ENCODE results near the gene IDH1. TPM values are rescaled to one million over a fixed set of nuclear protein-coding genes. Genes with fewer than 3 reads are reported as not detected.

IDH1 gene
- total RNA-seq, 1 experiment from 2014 or later, result 91.2 TPM

- Histone ChIP-seq H3K79me2 (ENCODE audit: insufficient read depth, low read length) (no peaks in the 10 kb centered on the region), H3K4me3 (replicated peaks in 1 of 2; ENCODE audit: low read depth in 1 of 2, low read length in 2 of 2) (no peak overlapping the region), H3K36me3 (ENCODE audit: control insufficient read depth in 1 of 2, insufficient read depth in 2 of 2, low read length in 2 of 2) (no peaks in the 10 kb centered on the region), H4K20me1 (ENCODE audit: insufficient read depth) (no peaks in the 10 kb centered on the region), H3K27me3 (ENCODE audit: insufficient read depth, low read length) (no peaks in the 10 kb centered on the region), H3K4me1 (ENCODE audit: control insufficient read depth in 1 of 2, insufficient read depth in 2 of 2, low read length in 2 of 2) (no peaks in the 10 kb centered on the region), H3K4me2 (ENCODE audit: low read length) (no peak overlapping the region), H3K9me3 (ENCODE audit: control insufficient read depth in 1 of 2, insufficient read depth in 1 of 2, low read depth in 1 of 2, low read length in 2 of 2) (no peaks in the 10 kb centered on the region), H2AFZ (ENCODE audit: low read depth, low read length, poor library complexity, severe bottlenecking) (no peak overlapping the region), H3K27ac (ENCODE audit: low read depth, low read length) (no peak overlapping the region), H3K9me2 (ENCODE audit: insufficient read depth) (no peaks in the 10 kb centered on the region), H3K9ac (ENCODE audit: low read length) (no peak overlapping the region)
- no peak for ATAC-seq
- CTCF ChIA-PET, result no interaction called here
- POLR2A ChIA-PET, result no interaction called here
- RAD21 ChIA-PET (ENCODE audit: low non-redundant PET in 1 of 2, low total read pairs in 2 of 2, uncharacterized antibody in 2 of 2, unreplicated experiment in 2 of 2), result no interaction called here
- no TSS peak for BruUV-seq (replicated peaks)
- DNase-seq (ENCODE audit: low read depth, low spot score), result no peak
- intact Hi-C loops (cut with micrococcal nuclease), result no loop called here
- TF ChIP-seq ZBTB33 (IDR thresholded peaks at IDR 0.05; ENCODE audit: extremely low read depth, insufficient replicate concordance, low read length), result no peak
- TF ChIP-seq POLR2AphosphoS5 (IDR thresholded peaks at IDR 0.05; ENCODE audit: low read depth, low read length), result no peak
- TF ChIP-seq CTCF (IDR thresholded peaks at IDR 0.05 in 2 of 3, conservative IDR thresholded peaks at IDR 0.05 in 1 of 3; ENCODE audit: borderline replicate concordance in 1 of 3, insufficient read depth in 1 of 3, low read depth in 2 of 3, low read length in 2 of 3), result no peak
- TF ChIP-seq ATF3 (IDR thresholded peaks at IDR 0.05), result no peak
- no peak for TF ChIP-seq CBX3 (IDR thresholded peaks at IDR 0.05; ENCODE audit: low read depth)
- no peak for TF ChIP-seq MAX (IDR thresholded peaks at IDR 0.05)
- TF ChIP-seq EGR1 (IDR thresholded peaks at IDR 0.05; ENCODE audit: low read depth), result no peak
- no peak for TF ChIP-seq EZH2 (IDR thresholded peaks at IDR 0.05)
- TF ChIP-seq POLR2A (IDR thresholded peaks at IDR 0.05; ENCODE audit: borderline replicate concordance, extremely low read depth, insufficient read depth, insufficient read length), result no peak
- TF ChIP-seq ZFX (IDR thresholded peaks at IDR 0.05), result no peak
- TF ChIP-seq ZNF274 (IDR thresholded peaks at IDR 0.05; ENCODE audit: low read depth, low read length), result no peak
These were observed 44.0 kb downstream of the IDH1 start for GRCh38 chr2:208210688-208211451.
